Measurements from ENCODE around the gene POPDC2.

The POPDC2 gene

DNA sequence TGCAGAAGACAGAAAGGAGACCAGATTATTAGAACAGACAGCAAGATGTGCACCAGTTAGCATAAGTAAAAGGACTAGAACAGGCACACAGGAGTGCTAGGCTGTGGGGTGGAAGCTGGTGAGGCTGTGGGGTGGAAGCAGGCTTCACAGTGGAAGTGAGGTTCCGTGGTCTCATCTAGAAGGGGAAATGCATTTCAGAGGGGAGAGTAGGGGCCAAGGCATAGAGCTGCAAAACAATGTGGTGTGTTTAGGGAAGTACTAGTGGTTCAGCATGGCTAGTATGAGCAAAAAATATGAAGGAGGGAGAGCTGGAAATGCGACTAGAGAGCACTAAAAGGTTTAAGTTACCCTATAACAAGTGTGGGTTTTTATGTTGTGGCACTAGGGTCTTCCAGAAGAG lies 6.5 kb downstream of the POPDC2 start:
- DNase-seq: no peak
- Histone ChIP-seq H3K36me3 (no peaks in the 10 kb centered on the region), H3K9me3 (no peaks in the 10 kb centered on the region), H3K4me1 (peaks cover 12% of the 10 kb centered on the region; the same call in 1 of the 2 replicates), H3K4me3 (ENCODE audit: low read depth, low read length) (no peak overlapping the region), H3K27me3 (no peaks in the 10 kb centered on the region)
- TF ChIP-seq, protein P1, sequence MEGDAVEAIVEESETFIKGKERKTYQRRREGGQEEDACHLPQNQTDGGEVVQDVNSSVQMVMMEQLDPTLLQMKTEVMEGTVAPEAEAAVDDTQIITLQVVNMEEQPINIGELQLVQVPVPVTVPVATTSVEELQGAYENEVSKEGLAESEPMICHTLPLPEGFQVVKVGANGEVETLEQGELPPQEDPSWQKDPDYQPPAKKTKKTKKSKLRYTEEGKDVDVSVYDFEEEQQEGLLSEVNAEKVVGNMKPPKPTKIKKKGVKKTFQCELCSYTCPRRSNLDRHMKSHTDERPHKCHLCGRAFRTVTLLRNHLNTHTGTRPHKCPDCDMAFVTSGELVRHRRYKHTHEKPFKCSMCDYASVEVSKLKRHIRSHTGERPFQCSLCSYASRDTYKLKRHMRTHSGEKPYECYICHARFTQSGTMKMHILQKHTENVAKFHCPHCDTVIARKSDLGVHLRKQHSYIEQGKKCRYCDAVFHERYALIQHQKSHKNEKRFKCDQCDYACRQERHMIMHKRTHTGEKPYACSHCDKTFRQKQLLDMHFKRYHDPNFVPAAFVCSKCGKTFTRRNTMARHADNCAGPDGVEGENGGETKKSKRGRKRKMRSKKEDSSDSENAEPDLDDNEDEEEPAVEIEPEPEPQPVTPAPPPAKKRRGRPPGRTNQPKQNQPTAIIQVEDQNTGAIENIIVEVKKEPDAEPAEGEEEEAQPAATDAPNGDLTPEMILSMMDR (IDR thresholded peaks at IDR 0.05; ENCODE audit: low read depth, low read length): no peak

GRCh38 chr3:119652306-119653033 lies 7.9 kb downstream of the POPDC2 start:
- peaks cover 10% of the 10 kb centered on the region; the same call in 1 of the 2 replicates for H3K4me1 ChIP-seq
- TF ChIP-seq, protein P1 (IDR thresholded peaks at IDR 0.05; ENCODE audit: low read depth, low read length): no peak
- no peaks in the 10 kb centered on the region for H3K9me3 ChIP-seq
- DNase-seq: no peak
- H3K27me3 ChIP-seq: no peaks in the 10 kb centered on the region
- no peak overlapping the region for H3K4me3 ChIP-seq (ENCODE audit: low read depth, low read length)
- H3K36me3 ChIP-seq: peaks cover 5% of the 10 kb centered on the region; the same call in 1 of the 2 replicates

DNA sequence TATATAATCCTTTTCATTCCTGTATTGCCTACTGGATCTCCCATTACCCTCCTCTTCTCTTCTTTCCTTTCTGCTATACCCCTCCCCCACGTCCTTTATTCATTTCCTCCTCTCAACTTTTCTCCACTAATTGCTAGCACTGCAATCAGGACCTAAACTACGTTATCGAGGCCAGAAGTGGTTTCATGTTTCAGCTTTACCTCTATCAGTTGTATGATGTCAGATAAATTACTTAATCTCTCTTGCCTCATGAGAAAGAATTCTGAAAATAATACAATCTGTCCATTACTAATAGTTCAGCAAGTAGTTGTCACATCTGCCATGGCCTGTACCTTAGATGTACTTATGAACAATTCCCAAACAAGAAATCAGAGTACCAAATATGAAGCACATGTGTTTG lies 10.6 kb downstream of the POPDC2 start:
- Histone ChIP-seq H3K4me1 (peaks cover 7% of the 10 kb centered on the region; the same call in 1 of the 2 replicates), H3K4me3 (ENCODE audit: low read depth, low read length) (no peak overlapping the region), H3K27me3 (no peaks in the 10 kb centered on the region), H3K36me3 (peaks cover 8% of the 10 kb centered on the region), H3K9me3 (no peaks in the 10 kb centered on the region)
- DNase-seq: no peak
- TF ChIP-seq, protein P1 (IDR thresholded peaks at IDR 0.05; ENCODE audit: low read depth, low read length): no peak

GRCh38 chr3:119647843-119648575 lies 12.4 kb downstream of the POPDC2 start:
- Histone ChIP-seq H3K4me1 (peaks cover 10% of the 10 kb centered on the region; the same call in 1 of the 2 replicates), H3K9me3 (no peaks in the 10 kb centered on the region), H3K4me3 (ENCODE audit: low read depth, low read length) (no peak overlapping the region), H3K27me3 (no peaks in the 10 kb centered on the region), H3K36me3 (peaks cover 8% of the 10 kb centered on the region)
- TF ChIP-seq, protein P1 (IDR thresholded peaks at IDR 0.05; ENCODE audit: low read depth, low read length): no peak
- DNase-seq: no peak

DNA sequence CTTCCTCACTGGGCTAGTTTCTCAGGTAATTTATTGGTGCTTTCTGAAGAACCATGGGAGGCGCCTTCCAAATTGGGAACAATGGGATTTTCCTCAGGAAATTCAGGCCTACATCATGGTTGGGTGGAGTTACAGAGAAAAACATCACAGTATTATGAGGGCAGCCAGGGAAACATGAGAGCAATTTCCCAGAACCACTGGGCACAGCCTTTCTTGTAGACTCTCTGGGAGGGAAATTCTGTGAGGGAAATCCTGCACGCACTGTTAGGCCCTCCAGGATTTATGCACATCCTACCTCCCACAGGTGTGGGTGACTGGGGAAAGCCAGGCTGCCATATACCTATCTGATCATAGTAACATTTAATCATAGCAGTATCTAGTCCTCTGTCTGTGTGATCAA lies 13.2 kb downstream of the POPDC2 start:
- TF ChIP-seq, protein P1 (IDR thresholded peaks at IDR 0.05; ENCODE audit: low read depth, low read length): no peak
- DNase-seq: no peak
- H3K36me3 ChIP-seq: peaks cover 12% of the 10 kb centered on the region

More for the DNA sequence above, 13.2 kb downstream of the POPDC2 start:
- Histone ChIP-seq H3K27me3 (no peaks in the 10 kb centered on the region), H3K9me3 (0 out of 2 replicates have a peak, but pooled peaks cover 2% of the 10 kb centered on the region), H3K4me3 (ENCODE audit: low read depth, low read length) (no peak overlapping the region), H3K4me1 (peaks cover 12% of the 10 kb centered on the region; the same call in 1 of the 2 replicates)

Measured in BE2C (cell line).